Vagina (tissue), 2 donors: ENCODE data around the gene BAIAP2L1. TPM values are rescaled to one million over a fixed set of nuclear protein-coding genes. Genes with fewer than 3 reads are reported as not detected.

ENCODE experiments used
- DNase-seq, 2 donors: peaks; one replicate each; pipeline ENCODE4 v3.0.0-alpha.2; 2017; ENCODE audit errors: extremely low spot score in 2 of 2
- H3K27ac ChIP-seq: fragments of 200-600 bp; sonication (generic); one replicate; pipeline ENCODE4 v1.5.1; 2019
- H3K27me3 ChIP-seq: fragments of 200-600 bp; sonication (generic); one replicate; pipeline ENCODE4 v1.5.1; 2019
- H3K36me3 ChIP-seq, 2 donors: fragments of 200-600 bp; sonication (generic); one replicate each; pipeline ENCODE4 v1.5.1; 2017 to 2019
- H3K4me1 ChIP-seq: fragments of 200-600 bp; sonication (generic); one replicate; pipeline ENCODE4 v1.5.1; 2019
- H3K4me3 ChIP-seq, 2 donors: fragments of 200-600 bp; sonication (generic); 1 replicate in 1 of 2; 2 replicates in 1 of 2; pipeline ENCODE4 v1.5.1; 2016 to 2019
- H3K9me3 ChIP-seq: fragments of 200-600 bp; sonication (generic); one replicate; pipeline ENCODE4 v1.5.1; 2019
- POLR2A ChIP-seq, 2 donors: fragments of 450-650 bp; IDR thresholded peaks; one replicate each; pipeline ENCODE4 v1.6.1; 2017; ENCODE audit warnings: antibody characterized with exemption in 2 of 2, mild to moderate bottlenecking in 2 of 2, moderate library complexity in 2 of 2
- POLR2AphosphoS5 ChIP-seq, 2 donors: sonication (generic); formaldehyde crosslinking; IDR thresholded peaks; one replicate each; pipeline ENCODE4 v1.9.0; 2017; ENCODE audit warnings: antibody characterized with exemption in 2 of 2, mild to moderate bottlenecking in 2 of 2, low read depth in 1 of 2; ENCODE audit not compliant: insufficient read depth in 1 of 2
- intact Hi-C: fragments of 100-400 bp; cut with DNase I; formaldehyde crosslinking; loops from one replicate; pipeline ENCODE4 v1.15.1; 2023
- total RNA-seq: library from RNA; depleted of rRNA; stranded (reverse); fragments of >200 nt; gene quantifications from one replicate; pipeline ENCODE4 v1.2.3, GENCODE V29; 2016
- TF ChIP-seq, protein P1 (sequence below), 3 experiments: fragments of 450-650 bp in 2 of 3; fragments of 200-600 bp in 1 of 3; sonication (generic) in 1 of 3; IDR thresholded peaks; one replicate each; pipeline ENCODE4 v1.5.1; 2017 to 2019; ENCODE audit warnings: antibody characterized with exemption in 3 of 3, mild to moderate bottlenecking in 2 of 3, moderate library complexity in 2 of 3

BAIAP2L1 gene
- total RNA-seq, 1 donor from 2014 or later, result 17.2 TPM

DNA sequence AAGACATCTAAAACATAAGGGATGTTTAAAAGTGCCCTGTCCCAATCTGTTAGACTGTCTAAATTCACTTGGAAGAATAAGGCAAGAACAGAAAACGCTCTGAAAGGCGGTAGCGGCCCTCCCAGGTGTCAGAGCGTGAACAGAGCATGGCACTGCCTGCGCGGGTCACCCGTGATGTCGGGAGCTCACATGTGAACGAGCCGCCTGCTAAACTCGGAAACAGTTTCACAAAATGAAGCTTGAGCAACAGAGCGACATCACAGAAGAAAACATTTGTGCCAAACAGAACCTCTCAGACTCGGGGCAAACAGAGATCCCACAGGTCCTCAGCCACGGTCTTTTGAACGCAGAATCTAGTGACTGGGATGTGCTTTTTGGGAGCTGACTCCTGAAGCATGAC, 106.6 kb downstream of the BAIAP2L1 start:
- H3K4me1 ChIP-seq, result peaks cover 22% of the 10 kb centered on the region
- no peaks in the 10 kb centered on the region for H3K27me3 ChIP-seq
- H3K4me3 ChIP-seq, result no peak overlapping the region
- TF ChIP-seq POLR2AphosphoS5 (IDR thresholded peaks at IDR 0.05; ENCODE audit: insufficient read depth in 1 of 2, low read depth in 1 of 2) (no peak), POLR2A (IDR thresholded peaks at IDR 0.05) (no peak)
- TF ChIP-seq, protein P1, sequence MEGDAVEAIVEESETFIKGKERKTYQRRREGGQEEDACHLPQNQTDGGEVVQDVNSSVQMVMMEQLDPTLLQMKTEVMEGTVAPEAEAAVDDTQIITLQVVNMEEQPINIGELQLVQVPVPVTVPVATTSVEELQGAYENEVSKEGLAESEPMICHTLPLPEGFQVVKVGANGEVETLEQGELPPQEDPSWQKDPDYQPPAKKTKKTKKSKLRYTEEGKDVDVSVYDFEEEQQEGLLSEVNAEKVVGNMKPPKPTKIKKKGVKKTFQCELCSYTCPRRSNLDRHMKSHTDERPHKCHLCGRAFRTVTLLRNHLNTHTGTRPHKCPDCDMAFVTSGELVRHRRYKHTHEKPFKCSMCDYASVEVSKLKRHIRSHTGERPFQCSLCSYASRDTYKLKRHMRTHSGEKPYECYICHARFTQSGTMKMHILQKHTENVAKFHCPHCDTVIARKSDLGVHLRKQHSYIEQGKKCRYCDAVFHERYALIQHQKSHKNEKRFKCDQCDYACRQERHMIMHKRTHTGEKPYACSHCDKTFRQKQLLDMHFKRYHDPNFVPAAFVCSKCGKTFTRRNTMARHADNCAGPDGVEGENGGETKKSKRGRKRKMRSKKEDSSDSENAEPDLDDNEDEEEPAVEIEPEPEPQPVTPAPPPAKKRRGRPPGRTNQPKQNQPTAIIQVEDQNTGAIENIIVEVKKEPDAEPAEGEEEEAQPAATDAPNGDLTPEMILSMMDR (IDR thresholded peaks at IDR 0.05), result no peak
- no peak for DNase-seq
- intact Hi-C loops, result no loop called here
- H3K36me3 ChIP-seq, result peaks cover 0 to 29% of the 10 kb centered on the region in 2 donors
- H3K27ac ChIP-seq, result no peak overlapping the region
- no peaks in the 10 kb centered on the region for H3K9me3 ChIP-seq

DNA sequence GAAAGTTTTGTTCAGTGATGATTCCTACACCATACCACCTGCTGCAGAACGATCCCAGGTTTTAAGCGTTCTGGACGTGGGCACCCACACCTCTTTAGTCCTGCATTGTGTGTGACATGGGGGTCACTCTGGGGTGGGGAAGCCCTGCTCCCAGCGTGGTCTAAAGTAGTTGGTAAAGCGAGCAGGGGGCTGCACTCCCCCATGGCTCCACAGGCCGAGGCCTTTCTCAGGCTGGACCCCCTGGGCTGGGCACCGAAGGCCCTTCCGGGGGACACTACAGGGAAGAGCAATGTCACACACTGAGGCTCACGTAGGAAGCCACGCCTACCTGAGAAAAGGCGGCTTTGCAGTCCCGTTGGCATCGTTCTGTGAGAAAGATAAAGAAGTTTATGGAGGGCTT, 107.1 kb downstream of the BAIAP2L1 start:
- Histone ChIP-seq H3K4me3 (no peak overlapping the region), H3K27me3 (no peaks in the 10 kb centered on the region), H3K9me3 (no peaks in the 10 kb centered on the region), H3K27ac (no peak overlapping the region), H3K36me3 (peaks cover 0 to 29% of the 10 kb centered on the region in 2 donors), H3K4me1 (peaks cover 27% of the 10 kb centered on the region)
- no peak for DNase-seq
- intact Hi-C loops, result no loop called here
- TF ChIP-seq, protein P1 (IDR thresholded peaks at IDR 0.05), result no peak
- no peak for TF ChIP-seq POLR2AphosphoS5 (IDR thresholded peaks at IDR 0.05; ENCODE audit: insufficient read depth in 1 of 2, low read depth in 1 of 2)
- no peak for TF ChIP-seq POLR2A (IDR thresholded peaks at IDR 0.05)

DNA sequence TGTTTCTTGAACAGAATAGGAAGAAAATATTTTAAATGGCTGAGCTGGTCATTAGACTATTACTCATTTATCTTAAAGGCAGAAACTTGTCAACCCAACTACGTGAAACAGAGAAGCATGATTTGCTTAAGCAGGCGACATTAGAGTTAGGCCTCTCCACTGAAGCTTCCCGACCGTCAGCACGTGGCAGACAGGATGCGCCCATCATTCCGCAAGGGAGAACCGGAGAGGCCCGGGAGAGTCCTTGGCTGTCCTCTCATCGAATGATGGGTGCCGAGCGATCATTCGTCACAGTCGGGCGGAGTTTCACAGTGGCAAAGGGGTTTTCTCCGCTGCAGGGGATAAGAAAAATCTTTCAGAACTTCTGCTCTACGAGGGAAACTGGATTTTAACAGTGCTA, 107.6 kb downstream of the BAIAP2L1 start:
- peaks cover 0 to 29% of the 10 kb centered on the region in 2 donors for H3K36me3 ChIP-seq

DNA sequence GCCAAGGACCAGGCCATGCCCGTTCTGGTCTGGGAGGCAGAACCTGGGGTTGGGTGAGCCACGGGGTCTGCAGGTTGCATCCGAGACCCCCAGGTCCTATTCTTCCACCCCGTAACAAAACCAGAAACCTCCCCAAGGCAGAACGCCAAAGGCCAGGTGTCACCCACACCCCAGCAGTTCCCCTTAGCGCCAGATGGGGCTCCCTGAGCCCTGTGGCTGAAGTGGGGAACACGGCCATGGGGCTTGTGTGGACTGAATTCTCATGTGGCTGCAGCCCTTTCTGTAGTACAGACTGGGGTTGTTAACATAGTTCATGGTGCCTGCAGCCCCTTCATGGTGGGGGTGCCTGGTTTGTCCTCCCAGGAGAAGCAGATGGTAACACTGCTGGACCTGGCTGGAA, 109.2 kb downstream of the BAIAP2L1 start:
- Histone ChIP-seq H3K36me3 (peaks cover 0 to 29% of the 10 kb centered on the region in 2 donors), H3K4me1 (peaks cover 48% of the 10 kb centered on the region), H3K4me3 (no peak overlapping the region), H3K27ac (no peak overlapping the region), H3K27me3 (no peaks in the 10 kb centered on the region), H3K9me3 (no peaks in the 10 kb centered on the region)
- TF ChIP-seq, protein P1 (IDR thresholded peaks at IDR 0.05), result no peak
- TF ChIP-seq POLR2A (IDR thresholded peaks at IDR 0.05), result no peak
- no peak for TF ChIP-seq POLR2AphosphoS5 (IDR thresholded peaks at IDR 0.05; ENCODE audit: insufficient read depth in 1 of 2, low read depth in 1 of 2)
- intact Hi-C loops, result no loop called here
- DNase-seq, result no peak

More for the DNA sequence above, 107.6 kb downstream of the BAIAP2L1 start:
- TF ChIP-seq POLR2AphosphoS5 (IDR thresholded peaks at IDR 0.05; ENCODE audit: insufficient read depth in 1 of 2, low read depth in 1 of 2) (no peak), POLR2A (IDR thresholded peaks at IDR 0.05) (no peak)
- TF ChIP-seq, protein P1 (IDR thresholded peaks at IDR 0.05), result no peak
- H3K4me1 ChIP-seq, result peaks cover 32% of the 10 kb centered on the region
- H3K9me3 ChIP-seq, result no peaks in the 10 kb centered on the region
- H3K27me3 ChIP-seq, result no peaks in the 10 kb centered on the region
- no peak overlapping the region for H3K27ac ChIP-seq
- no peak overlapping the region for H3K4me3 ChIP-seq
- intact Hi-C loops, result no loop called here
- no peak for DNase-seq

DNA sequence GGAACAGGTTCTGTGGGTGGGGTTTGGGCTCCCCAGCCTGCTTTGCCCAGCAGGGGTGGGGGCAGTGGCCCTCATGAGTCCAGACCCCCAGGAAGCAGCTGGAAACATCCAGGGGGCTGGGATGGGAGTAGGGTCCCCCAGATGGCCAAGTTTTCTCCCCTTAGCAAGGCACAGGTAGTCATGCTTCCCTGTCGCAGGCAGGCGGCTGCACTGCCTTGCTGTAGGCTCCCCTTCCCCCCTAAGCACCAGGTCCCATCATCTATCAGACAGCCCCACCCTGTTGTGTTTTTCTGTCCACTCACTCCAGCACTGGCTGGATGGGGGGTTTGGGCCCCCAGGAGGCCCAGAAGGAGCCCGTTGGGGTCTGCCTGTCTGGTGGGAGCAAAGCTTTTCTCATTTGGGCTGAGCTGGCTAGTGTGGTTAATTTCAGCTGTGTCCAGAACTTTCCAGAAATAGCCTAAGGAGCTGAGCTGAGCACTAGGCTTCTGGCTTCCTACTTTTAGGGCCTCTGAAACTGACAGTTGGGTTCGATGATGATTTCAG, 111.5 kb downstream of the BAIAP2L1 start:
- Histone ChIP-seq H3K36me3 (peaks cover 0 to 29% of the 10 kb centered on the region in 2 donors), H3K4me3 (no peak overlapping the region), H3K27ac (peak overlapping the region; percentile 22), H3K4me1 (peaks cover 54% of the 10 kb centered on the region), H3K27me3 (no peaks in the 10 kb centered on the region), H3K9me3 (no peaks in the 10 kb centered on the region)
- intact Hi-C loops, result loop anchor here (5.0 kb wide), 1 partner anchor 37 kb away; the partner anchor contains the start of gene TECPR1
- no peak for DNase-seq
- TF ChIP-seq, protein P1 (IDR thresholded peaks at IDR 0.05), result no peak
- TF ChIP-seq POLR2AphosphoS5 (IDR thresholded peaks at IDR 0.05; ENCODE audit: insufficient read depth in 1 of 2, low read depth in 1 of 2), result no peak
- no peak for TF ChIP-seq POLR2A (IDR thresholded peaks at IDR 0.05)
